ENCODE data around the gene ANO3.

Gene ANO3

GRCh38 chr11:26649884-26650283, 318.0 kb downstream of the ANO3 start:
- peak; percentile 4 to 10 for DNase-seq

DNA sequence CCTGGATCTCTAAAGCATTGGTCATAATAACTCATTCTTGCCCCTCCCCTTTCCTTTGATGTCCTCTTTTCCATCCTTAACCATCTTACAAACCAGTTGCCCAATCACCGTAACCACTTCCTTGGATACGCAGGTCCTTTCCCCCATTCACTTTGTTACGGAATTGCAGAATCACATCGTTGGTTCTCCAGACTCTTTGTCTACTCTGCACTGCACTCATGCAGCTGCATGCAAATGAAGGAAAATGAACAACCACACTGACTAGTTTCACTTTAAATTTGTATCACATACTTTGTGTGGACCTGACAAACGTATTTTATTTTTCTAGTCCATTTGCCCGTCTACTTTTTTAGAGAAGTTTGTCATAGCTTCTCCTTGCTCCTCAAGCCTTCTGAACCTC, 320.0 kb downstream of the ANO3 start:
- DNase-seq = no peak

GRCh38 chr11:26655287-26655686, 323.4 kb downstream of the ANO3 start:
- DNase-seq = no peak

DNA sequence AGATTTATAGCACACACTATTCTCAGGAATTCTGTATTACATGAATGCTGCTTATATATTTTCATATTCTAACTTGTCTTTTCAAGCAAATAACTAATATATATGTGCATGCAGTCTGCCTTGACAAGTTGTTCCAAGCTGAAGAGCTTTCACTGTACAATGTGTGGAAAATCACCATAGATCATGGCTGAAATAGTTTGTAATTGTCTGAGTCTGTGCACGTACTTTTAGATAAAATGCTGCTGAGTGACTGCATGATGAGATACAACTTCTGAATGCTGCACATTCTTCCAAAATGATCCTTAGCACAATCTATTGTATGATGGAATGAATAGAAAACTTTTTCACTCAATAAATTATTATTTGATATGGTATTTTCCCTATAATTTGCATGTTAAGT, 331.0 kb downstream of the ANO3 start:
- no peak for DNase-seq

GRCh38 chr11:26665036-26665435, 333.1 kb downstream of the ANO3 start:
- no peak for DNase-seq

DNA sequence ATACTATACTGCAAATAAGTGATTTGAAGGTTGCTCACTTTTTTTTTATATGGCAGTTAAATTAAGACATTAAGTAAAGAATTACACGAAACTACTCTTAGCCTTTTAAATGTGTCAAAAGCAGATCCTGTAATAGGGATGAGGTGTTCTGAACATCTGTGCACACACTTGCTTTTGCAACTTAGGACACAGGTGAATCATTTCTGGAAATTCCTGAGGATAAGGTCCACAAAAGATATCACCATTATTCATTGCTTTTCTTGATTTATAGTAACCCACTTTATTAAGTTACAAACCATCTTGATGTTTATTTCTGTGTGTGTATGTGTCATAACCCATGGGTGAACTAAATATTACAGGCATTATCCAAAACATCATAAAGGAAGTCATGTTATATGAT, 334.0 kb downstream of the ANO3 start:
- no peak for DNase-seq

DNA sequence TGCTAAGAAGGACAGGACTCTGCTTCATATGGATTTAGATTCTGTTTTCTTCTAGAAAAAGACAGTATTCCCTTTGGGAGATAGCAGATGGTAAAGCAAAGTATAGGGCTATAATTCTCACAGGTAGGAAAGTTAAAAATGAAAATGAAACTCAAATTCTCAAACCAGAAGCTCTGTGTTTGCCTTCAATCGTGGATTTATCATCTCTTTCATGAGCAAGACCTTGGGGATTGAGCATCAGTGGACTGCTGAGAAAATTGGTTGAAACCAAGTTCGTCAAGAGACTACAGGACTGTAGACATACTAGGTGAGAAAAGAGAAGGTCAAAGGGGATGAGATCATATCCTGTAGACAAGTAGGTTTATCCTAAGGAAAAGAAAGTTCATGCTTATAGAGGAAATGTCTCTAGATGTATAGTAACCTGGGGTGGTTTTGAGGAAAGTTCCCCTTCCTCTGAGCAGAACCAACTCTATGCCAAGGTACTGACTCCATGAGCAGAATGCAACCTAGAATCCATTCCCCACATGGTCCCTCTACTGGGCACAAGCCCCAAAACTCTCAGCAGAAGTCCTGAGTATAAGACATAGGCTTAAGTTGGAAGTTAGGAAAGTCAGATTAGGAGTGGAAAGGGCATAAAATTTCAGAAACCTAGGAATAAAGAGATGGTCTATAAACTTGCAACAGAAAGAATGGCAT, 343.5 kb downstream of the ANO3 start:
- DNase-seq = no peak

- DNase-seq = no peak
Observed at GRCh38 chr11:26676641-26677040, 344.7 kb downstream of the ANO3 start.

DNA sequence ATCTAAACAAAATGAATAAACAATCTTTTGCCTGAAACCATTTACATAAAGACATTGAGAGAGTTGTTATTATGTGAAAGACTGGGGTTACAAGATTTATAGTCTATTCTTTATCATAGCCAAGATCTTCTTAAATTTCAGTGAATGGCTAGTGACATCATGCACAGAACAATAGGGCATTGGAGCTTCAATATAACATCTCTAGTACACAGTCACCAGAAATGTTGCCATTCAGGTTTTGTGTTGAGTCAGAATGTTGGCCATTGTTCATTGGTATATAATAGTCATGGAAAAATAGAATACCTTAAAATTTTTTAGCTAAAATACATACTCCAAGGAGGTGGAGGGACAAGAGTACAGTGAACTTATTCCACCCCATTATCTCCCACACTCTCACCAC, 345.6 kb downstream of the ANO3 start:
- no peak for DNase-seq

GRCh38 chr11:26687351-26687750, 355.4 kb downstream of the ANO3 start:
- no peak for DNase-seq

DNA sequence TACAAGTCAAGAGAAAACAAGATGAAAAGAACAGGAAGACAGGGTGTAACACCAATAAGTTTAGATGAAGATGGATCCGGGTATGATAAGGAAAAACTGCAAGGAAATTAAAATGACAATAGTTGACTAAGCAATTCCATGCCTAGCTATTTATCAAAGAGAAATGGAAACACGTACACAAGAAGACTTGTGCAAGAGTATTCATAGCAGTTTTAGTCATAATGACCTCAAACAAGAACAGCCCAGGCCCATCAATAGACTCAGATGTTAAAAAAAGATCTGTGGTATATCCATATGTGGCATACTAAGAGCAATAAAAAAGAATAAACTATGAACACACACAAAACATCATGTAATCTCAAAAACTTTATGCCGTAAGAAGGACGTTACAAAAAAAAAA, 356.8 kb downstream of the ANO3 start:
- DNase-seq = no peak

DNA sequence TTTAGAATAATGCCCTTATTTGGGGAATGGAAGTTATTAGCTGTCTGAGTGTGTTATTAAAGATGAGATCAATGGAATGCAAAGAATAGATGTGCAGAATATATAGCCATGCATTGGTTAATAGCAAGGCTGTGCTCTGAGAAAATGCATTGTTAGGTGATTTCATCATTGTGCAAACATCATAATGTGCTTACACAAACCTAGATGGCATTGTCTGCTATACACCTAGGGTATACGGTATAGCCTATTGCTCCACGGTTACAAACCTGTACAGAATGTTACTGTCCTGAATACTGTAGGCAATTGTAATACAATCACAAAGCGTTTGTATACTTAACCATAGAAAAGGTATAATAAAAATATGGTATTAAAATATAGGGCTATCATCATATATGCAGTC, 364.4 kb downstream of the ANO3 start:
- DNase-seq = no peak

GRCh38 chr11:26698224-26698623, 366.3 kb downstream of the ANO3 start:
- no peak for DNase-seq

DNA sequence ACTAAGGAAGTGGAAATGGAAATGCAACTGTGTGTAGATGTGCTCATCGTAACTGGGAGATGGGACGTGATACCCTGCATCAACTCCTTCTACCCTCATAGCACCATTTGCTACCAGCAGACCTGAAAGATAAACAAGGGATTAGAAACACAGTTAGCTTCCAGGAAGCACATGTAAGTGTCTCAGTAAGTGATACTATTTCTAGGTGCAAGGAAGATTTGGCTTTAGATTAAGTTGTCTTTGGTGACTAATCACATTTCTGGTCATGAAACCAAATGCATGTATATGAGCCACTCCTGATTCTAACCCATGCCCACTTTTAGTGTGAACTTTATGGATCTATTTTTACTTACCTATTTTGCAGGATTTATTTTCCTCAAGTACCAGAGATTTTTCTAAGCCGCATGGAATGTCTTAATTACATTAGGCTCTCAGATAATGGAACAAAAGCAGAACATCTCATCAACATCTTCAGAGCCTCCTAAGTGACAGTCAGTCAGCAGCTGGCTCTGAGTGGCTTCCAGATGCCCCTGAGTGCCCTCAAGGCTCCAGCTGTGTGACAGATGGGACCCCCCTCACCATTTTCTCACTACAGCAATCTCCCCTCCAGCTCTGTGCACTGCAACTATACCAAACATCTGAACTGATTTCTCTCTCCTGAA, 368.8 kb downstream of the ANO3 start:
- DNase-seq = no peak

DNA sequence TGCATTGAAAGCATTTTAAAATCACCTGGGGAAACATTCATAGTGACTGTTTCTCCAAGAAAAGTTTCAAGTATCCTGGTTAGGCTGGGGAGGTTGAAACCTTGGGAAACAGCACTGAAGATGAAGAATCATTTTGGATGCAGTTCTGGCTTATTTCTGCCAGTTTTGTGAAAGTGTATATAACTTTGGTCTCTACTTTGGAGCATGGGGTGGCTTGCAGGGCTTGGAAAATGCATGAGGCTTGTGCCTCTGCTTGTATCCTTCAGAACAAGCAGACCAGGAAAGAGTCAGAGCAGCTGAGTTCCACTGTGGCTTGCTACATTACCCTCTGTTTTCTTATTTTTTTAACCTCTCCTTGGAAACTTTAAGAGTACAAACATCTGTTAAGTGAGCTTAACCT, 370.5 kb downstream of the ANO3 start:
- DNase-seq = no peak

- DNase-seq = no peak
Observed at GRCh38 chr11:26703411-26704191, 371.7 kb downstream of the ANO3 start.

GRCh38 chr11:26704249-26704648, 372.3 kb downstream of the ANO3 start:
- DNase-seq = no peak

DNA sequence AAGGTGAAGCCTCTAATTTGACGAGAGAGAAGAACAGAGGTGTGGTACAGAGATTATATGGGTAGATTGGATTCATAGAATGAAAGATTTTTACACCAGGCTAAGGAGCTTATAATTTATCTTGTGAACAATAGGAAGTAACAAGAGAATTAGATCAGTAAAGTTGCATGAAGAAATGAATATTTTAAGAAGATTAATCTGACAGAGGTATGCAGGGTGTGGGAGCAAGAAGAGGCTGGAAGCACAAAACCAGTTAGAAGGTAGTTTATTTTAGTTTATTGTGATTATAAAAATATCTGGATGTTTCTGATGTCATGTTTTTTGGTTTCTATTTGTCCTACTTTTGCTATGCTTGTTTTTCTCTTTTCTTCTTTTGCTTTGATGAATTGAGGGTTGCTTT, 374.3 kb downstream of the ANO3 start:
- no peak for DNase-seq

GRCh38 chr11:26708736-26709456, 377.0 kb downstream of the ANO3 start:
- DNase-seq = no peak

- DNase-seq = no peak
Observed at GRCh38 chr11:26710489-26710888, 378.6 kb downstream of the ANO3 start.

DNA sequence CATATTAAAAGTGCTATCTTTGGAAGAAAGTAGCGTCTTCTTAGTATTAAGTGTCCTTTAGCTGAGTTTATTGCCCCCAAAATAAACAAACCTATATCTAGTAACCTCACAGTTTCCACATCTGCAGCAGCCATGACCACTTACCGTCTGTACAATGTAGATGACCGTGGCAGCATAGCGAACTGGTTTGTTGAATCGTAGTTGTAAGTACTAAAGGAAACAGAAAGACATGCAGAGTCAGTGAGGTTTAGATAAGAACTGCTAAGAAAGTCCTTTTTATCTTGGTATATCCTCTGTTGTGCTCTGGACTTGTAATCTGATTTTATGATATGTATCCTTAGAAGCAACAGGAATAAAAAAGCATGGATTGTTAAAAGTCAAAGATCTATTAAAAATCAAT, 380.6 kb downstream of the ANO3 start:
- no peak for DNase-seq
